Stimulated activated CD8-positive, alpha-beta memory T cell treated with anti-CD3 and anti-CD28 coated beads, Interleukin-7, amount 100 ng/mL, for 4 hours (primary cell): ENCODE results near the gene MCAM.
A peak's percentile ranks its signal among the peaks of the same experiment; 100 is the strongest.

Experiments used
- DNase-seq, 2 donors: peaks; one replicate each; pipeline ENCODE4 v3.0.0-alpha.2; 2020; ENCODE audit warnings: low read depth in 2 of 2

The MCAM gene, protein sequence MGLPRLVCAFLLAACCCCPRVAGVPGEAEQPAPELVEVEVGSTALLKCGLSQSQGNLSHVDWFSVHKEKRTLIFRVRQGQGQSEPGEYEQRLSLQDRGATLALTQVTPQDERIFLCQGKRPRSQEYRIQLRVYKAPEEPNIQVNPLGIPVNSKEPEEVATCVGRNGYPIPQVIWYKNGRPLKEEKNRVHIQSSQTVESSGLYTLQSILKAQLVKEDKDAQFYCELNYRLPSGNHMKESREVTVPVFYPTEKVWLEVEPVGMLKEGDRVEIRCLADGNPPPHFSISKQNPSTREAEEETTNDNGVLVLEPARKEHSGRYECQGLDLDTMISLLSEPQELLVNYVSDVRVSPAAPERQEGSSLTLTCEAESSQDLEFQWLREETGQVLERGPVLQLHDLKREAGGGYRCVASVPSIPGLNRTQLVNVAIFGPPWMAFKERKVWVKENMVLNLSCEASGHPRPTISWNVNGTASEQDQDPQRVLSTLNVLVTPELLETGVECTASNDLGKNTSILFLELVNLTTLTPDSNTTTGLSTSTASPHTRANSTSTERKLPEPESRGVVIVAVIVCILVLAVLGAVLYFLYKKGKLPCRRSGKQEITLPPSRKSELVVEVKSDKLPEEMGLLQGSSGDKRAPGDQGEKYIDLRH

DNA sequence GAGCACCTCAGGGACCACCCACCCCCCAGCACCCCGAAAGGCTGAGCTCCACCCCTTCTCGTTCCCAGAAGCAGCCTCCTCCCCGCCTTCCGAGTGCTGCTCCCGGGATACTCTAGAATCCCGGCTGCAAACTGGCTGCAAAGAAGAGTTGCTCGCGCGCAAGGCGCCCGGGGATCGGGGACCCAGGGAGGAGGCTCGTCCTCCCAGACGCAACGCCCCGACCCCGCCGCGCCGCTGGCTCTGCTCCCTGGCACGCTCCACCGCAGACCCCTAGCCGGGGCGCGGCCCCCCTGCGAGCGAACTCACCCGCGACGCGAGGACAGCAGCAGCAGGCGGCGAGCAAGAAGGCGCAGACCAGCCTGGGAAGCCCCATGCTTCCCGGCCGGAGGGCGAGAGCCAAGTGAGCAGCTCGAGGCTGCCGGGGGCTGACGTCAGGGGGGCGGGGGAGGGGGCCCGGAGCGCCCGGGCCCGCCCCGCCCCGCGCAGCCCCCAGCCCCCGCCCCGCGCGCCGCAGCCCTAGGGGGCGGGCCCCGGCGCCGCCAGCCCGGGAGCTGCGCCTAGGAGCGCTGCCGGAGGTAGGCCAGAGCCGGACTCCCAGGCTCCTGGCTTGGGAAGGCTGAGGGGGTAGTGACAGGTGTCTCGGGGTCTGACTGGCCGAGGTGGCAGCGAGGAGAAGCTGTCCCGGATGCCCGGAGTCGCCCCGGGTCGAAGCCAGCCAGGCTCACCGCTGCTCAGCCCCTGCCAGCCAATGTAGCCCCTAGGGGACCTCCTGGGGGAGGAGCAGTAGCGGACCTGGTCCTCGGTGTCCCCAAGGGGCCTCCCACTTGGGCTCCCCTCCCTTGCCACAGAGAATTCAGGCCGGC lies at the start of gene MCAM:
TSS of gene MCAM (minus strand) at position 402 of the 863 bp plus-strand sequence. CDS start at position 373, 29 bp downstream.
- no peak for DNase-seq

DNA sequence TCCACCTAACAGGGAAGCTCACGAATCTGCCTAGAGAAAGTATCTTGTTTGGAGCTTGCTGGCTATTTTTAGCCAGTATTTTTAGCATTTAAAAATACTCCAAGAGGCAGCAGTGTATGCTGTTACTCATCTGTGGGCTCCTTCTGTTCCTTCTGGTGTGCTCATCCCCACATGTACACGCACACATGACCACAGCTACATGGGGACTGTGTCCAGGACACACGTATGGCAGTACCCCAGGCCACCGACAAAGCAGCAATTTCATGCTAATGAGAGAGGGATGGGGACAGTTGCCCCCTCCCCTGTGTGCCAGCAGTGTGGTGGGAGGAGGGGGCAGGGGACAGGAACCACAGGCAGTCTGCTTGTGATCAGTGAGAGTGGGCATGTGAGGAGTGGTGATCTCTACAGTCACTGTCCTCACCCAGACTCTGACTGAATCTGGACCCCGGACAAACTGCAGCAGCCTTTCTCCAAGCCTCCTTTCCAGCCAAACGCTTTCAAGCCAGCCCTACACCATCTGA lies 48.2 kb upstream of the MCAM start:
- DNase-seq = no peak

DNA sequence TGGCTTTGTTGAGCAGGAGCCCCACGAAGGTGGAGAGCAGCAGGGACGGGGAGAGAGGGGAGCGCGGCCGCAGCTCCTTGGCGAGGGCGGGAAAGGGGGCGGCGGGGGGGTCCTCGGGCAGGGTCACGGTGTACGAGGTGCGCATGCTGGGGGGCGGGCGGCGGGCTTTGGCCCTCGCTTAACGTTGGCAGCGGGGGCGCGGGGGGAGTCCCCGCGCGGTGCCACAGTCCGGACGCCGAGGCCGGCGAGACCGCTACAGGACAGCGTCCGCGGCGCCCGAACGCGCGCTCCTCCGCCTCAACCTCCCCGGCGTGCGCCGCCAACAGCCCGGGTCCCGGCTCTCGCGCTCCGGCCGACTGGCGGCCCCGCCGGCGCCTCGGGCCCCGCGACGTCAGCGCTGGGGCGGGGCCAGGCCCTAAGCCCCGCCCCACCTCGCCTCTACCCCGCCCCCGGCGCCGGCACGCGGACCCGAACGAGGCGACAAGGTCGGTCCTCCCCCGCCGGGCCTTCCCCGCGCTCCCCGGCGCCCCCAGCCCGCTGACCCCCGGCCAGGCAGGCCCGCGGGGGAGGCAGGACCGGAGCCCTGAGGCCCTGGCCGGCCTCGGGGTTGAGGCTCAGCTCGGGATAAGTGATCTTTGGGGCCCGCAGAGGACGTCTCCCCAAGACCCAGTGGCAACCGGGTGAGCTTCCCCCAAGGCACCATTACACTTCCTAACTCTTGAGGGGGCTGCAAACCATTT lies 47.1 kb upstream of the MCAM start:
- DNase-seq = peak in 1 of 2 donors; percentile 41

DNA sequence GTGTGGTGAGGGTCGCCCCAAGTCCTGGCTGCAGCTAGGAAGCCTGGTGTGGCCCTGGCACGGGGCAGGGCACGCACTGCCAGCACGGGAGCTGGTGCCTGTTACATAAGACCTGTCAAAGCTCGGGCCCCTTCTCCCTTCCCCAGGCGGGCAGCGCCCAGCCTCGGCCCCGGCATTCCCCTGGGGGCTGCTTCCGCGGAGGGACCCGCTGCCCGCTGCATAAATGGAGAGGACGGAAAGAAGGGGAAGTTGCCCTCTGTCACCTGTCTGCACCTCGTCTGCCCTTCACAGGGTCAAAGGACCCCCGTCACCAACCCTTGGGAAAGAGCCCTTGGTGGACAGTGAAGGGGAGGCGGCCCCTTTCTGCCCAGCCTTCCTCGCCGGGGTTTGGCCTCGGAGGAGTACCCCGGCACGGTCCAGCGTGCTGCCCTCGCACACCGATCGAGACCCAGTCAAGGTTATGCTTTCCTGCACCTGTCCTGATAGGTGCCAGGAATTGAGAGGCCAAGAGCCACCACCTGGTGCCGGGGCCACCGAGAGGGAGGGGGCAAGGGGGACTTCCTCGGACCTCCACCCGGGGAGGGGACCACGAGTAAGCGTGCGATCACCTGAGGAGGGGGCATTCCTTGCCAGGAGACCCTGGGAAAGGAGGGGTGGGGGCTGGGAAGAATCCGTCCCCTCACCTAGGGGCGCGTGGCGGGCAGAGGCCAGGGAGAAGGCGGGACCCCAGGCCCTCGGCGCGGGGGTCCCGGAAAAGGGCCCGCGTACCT lies 46.3 kb upstream of the MCAM start:
- DNase-seq = no peak

DNA sequence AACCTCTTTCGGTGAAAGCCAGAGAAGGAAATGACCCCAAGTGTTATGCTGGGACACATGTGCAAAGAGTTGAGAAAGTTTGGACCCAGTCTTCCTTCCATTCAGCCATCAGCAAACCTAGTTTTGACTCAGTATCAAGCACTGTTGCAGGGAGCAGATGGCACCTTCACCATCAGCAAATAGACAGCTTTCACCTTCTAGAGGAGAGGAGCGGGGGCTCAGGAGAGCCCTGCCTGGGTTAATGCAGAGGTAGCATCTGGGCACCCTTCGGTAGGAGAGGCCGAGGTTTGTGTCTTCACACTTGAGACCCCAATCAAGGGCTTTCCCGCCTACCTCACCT lies 45.8 kb upstream of the MCAM start:
- DNase-seq = no peak

DNA sequence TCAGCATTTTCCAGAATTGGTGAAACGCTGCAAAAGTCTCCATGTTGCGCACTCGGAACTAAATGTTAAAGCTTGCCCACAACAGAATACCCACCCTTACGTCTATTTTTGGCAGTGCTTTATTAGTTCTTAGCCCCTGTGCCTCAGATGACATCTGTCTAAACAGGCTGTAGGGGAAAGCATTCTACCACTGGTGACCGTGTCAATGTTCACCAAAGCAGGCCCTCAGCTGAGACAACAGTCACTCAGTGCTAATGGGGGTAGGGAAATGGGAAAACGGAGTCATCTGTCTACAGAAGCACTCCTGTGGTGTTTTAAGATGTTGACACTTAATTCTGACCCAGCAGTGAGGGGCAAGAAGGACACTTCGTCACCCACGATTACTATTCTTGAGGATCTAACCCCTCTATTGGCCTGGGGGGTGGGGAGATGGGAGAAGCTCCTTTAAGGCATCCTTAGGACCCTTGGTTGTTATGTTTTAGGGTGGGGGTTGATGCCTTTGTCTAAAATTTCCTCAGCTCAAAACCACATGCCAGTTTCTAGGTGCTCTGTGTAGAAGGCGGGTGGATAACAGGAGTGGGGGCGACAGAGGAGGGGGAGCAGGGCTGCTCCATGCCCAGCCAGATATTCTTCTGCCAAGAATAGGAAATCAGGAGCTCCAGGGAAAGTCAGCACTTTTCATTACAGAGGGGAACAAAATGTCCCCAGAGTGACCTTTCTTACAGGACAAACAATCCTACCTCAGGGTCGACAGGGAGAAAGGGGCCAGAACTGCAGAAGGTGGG lies 45.2 kb upstream of the MCAM start:
- no peak for DNase-seq

DNA sequence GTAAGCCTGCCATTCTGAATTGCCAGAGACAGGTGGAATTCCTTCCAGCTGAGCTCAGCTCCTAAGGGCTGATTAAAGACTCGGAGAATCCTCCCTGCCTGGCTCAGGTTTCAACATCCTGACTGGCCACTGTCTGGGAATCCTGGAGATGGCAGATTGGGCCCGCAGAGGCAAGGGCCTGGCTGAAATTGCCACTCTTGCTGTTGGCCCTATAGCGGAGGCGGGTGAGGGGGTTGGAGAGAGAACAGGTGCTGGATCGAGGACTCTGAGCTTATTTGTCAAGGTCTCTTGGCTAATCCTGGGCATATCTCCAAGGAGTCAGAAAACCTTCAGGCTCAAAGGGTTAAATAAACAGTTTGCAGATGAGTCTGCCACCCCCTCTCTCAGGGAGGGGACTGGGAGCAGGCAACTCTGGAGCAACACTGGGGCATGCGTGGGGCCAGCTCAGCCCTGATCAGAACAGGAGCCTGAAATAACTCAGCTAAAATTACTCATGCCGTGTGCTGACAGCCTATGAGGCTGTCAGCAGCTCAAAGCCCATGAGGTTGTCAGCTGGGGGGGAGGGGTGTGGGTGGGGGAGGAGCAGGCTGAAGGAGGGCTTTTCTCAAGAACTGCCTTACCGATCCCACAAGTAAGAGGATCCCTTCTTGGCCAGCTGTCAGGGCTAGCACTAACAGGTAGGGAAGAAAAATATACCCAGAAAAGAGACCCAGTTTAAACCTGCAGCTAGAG lies 44.3 kb upstream of the MCAM start:
- no peak for DNase-seq

DNA sequence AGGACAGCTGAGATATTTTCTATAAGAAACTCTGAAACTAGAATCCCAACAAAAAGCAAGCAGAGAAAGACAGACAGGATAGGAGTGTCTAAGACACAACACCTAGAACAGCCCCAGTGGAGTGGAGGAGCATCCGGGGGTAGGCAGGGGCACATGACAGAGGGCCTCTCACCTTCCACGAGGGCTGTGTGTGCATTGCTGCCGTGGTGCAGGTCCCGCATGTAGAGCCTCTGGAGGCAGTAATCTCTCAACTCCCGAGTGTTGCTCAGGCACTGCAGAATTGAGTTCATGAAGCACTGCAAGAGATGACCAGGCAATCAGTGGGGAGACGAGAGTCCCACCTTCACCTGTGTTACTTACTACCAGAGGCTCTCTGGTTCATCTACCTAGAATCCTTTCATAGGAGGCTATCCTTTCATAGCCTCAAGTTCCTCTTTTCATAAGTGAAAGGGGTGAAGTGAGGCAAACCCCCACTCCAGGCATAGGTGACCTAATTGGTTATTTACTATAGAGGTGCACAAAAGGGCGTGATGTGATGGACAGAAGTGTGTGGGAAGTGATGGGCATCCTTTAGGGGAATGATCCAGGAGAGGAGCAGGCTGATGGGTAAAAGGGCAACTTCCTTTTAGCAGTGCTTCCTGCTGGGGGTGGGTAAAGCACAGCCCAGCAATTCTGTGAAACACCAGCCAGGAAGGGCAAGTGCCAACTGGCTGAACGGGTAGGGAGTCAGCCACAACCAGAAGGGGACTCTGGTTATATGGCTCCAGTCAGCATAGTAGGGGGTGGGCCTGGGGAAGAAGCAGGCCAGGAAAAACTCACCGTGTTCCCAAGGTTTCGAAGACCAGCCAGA lies 42.7 kb upstream of the MCAM start:
- no peak for DNase-seq

DNA sequence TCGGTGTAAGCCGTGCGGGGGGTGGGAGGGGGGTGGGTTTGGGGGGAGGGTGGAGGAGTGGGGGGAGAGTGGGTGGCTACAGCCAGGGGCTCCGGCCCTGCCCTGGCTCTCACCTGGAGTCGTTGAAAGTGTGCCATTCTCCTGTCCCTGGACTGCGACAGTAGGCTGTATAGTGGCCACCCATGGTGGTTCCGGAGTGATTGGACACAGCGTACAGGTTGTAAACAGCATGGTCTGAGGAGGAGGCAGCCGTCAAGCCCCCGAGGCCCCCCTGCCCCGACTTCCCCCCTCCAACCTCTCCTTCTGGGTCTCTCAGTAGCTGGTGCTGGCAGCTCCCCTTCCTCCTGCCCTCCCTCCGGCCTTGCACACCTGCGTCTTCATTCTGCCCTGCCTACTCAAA lies 40.1 kb upstream of the MCAM start:
- DNase-seq = no peak

DNA sequence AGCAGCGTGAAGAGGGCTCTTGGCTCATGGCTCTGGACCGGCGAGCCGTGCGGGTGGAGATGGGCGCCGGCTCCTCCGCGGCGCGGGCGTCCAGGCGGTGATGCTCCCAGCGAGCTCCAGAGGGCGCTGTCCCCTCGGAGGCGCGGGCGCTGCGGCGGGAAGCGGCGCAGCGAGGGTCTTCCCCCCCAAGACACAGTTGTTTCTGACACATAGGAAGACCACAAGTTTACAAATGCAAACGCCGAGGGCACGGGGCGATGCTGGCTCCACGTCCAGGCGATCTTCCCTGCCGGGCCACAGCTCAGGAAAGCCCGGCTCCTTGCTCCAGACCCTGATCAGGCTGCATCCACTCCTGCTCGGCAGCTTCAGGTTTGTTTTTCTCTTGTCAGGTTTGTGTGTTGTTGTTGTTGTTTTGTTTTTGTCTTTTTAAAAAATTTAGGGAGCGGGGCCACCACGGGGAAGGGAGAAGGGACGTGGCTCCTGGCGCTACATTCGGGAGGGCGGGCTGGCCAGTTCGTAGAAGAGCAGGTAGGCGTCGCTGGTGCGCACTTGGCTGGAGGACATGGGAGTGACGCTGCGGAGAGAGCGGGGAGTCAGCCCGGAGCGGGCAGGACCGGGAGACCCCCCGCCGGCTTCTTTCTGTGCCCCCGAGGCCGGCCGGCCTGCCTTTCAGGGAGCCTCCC lies 39.6 kb upstream of the MCAM start:
- peak in 1 of 2 donors; percentile 50 for DNase-seq

DNA sequence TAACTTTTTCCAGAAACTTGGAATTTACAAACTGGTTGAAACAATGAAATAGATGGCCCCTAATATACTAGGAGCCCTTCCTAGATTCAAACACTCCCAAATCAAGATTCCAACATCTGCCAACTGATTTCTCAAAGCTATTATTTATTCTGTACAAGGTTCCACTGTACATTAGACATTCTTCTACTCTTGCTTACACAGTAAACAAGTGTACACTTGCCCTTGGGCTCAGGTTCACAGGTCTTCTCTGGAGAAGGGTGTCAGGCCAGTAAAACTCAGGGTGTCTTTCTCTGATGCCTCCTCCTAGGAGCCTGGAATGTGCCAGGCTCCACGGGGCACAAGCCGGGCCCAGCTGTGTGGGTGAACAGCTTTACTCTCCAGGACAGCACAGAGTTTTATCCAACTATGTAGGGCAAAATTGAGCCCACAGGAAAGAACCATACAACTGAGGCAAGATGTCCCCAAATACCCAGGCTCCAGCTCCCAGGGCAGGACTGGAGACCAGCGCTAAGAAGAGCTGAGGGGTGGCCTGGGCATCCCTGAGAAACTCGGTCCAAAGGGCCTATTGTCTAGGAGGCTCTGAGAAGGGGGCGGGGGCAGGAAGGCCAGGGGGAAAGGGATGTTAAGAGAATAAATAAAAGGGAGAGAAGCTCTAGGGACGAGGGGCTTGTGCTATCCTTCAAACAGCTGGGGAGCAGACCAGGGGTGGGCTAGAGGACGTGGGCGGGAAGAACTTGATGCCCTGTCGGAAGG lies 38.3 kb upstream of the MCAM start:
- no peak for DNase-seq

DNA sequence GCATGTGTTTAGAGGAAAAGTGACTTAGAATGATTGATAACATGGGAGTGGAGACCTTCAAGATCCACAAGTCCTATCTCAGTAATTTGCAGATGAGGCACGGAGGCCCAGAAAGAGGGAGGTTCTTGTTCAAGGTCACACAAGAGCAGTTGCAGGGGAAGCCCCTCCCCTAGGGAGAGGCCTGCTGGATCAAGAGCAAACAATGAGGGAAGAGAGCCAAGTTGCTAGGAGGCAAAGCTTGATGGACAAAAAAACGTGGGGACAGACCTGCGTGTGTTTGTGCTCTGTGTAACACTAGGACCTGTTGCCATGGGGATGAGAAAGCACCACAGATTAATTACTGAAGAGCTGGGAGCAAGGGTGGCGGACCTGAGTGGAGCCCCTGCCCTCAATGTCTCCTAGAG lies 35.9 kb upstream of the MCAM start:
- no peak for DNase-seq

DNA sequence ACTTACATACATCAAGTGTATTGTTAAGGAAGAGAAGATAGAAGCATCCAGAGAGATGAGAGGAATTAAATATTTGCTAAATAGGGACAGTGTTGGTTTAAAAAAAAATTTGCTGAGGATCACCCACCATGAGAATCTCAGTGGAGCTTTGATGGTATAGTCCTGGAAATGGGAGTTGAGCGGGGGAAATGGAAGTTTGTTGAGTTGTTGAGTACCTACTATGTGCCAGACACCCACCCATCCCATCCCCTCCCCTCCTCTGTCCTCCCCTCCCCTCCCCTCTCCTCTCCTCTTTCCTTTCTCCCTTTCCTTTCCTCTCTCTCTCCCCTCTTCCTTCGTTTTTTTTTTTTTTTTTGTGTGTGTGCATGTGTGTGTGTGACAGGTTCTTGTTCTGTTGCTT lies 34.3 kb upstream of the MCAM start:
- no peak for DNase-seq

DNA sequence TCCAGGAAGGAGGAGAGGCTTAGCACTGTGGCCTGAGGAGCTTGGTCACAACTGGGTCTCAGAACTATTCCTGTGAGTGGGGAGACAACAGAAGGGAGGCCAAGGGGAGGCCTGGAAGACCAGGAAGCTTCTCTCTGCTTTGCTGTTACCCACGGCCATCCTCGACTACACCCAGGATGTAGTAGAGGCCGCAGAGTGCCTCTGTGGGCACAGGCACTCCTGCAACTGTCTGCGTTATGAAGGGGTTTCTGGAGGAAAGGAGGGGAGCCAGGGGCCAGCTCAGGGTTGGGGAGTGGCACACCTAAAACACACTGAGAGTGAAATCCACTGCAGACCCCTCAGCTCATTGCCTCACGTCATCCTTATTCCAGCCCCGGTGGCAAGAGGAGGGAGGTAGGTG lies 33.4 kb upstream of the MCAM start:
- no peak for DNase-seq

DNA sequence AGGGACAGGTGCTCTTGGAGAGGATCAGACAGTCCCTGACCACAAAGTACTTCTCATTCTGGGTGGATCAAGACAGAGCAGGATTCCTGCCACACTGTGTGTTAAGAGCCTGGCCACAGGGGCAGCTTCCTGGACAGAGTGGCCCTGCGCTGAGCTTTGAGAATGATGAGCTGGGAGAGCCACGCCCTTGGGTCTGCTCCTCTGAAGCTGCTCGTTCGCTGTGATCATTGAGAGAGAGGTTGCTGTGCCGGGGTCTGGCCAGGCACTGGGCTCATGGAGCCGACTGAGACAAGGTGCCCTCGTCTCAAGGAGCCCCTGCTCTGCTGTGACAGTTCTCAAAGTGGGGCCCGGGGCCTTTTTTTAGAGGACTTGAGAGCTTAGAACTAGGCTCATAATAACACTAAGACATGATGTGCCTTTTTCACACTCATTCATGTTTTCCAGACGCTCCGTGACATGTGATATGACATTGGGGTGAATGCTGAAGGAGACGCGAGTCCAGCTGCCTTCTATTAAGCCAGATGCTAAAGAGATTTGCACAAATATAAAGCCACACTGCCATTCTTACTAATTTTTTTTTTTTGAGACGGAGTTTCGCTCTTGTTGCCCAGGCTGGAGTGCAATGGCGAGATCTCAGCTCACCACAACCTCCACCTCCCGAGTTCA lies 31.1 kb upstream of the MCAM start:
- DNase-seq = no peak

DNA sequence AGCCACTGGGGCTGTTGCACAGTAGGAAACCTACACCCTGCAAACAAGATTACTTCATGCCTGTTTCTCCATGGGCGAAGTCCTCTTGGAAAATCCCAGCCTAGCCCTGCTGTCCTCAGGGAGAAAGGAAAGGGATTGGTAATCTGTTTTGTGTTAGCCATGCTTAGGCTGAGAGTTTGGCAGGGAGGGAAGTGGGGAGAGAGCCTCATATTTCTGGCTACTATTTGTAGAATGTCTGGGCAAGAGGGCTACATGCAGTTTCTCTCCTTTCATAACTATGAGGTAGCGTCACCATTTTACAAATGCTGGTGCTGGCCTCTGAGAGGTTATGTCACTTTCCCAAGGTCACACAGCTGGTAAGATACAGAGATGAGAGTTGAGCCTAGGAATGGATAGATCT lies 30.3 kb upstream of the MCAM start:
- no peak for DNase-seq

DNA sequence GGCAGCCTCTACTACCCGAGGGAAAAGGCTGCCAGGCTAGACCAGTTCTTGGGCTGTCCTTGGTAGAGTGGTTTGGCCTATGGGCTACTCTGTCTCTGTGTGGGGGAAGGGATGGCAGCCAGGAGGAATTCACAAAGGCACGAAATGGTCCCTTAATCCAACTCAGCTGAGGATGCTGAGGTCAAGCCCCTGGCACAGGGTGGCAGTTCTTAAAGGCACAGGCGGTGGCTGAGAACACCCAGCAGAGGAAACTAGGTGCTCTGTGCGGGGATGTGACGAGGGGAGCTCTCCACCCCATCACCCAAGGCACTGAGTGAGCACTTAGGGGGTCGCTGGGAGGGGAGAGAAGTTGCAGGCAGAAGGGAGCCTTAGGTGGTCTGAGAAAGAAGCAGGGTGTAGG lies 29.7 kb upstream of the MCAM start, which contains the start of gene MFRP:
TSS of gene MFRP (minus strand) at position 101 of the 400 bp plus-strand sequence. CDS start 192 bp downstream, outside the sequence.
- DNase-seq = no peak
